HG03558 (cell line): ENCODE results near the gene WWOX.

Experiments
- ATAC-seq: cut with Tn5 transposase; IDR thresholded peaks from one replicate; pipeline ENCODE4 v1.9.1; 2021; ENCODE audit warnings: moderate number of reproducible peaks; ENCODE audit not compliant: unreplicated experiment; ENCODE audit errors: extremely low read depth

Gene WWOX

GRCh38 chr16:78925083-78925767, 825.8 kb downstream of the WWOX start:
- ATAC-seq: no peak

- no peak for ATAC-seq
Measured at GRCh38 chr16:78926723-78927210, 827.3 kb downstream of the WWOX start.

GRCh38 chr16:78927766-78928165, 828.3 kb downstream of the WWOX start:
- ATAC-seq: no peak

- no peak for ATAC-seq
Measured at GRCh38 chr16:78929841-78930240, 830.4 kb downstream of the WWOX start.

GRCh38 chr16:78930561-78930960, 831.1 kb downstream of the WWOX start:
- ATAC-seq: no peak

- no peak for ATAC-seq
Measured at GRCh38 chr16:78931267-78931666, 831.8 kb downstream of the WWOX start.

GRCh38 chr16:78931678-78932077, 832.2 kb downstream of the WWOX start:
- ATAC-seq: no peak

- ATAC-seq: no peak
Measured at GRCh38 chr16:78932355-78932943, 833.0 kb downstream of the WWOX start.

GRCh38 chr16:78936060-78936459, 836.6 kb downstream of the WWOX start:
- ATAC-seq: no peak

GRCh38 chr16:78939597-78939996, 840.1 kb downstream of the WWOX start:
- no peak for ATAC-seq

GRCh38 chr16:78942625-78943245, 843.3 kb downstream of the WWOX start:
- ATAC-seq: no peak

- no peak for ATAC-seq
Measured at GRCh38 chr16:78945336-78945735, 845.9 kb downstream of the WWOX start.

GRCh38 chr16:78946556-78946955, 847.1 kb downstream of the WWOX start:
- no peak for ATAC-seq

GRCh38 chr16:78950768-78951167, 851.3 kb downstream of the WWOX start:
- ATAC-seq: no peak

GRCh38 chr16:78952630-78953029, 853.2 kb downstream of the WWOX start:
- no peak for ATAC-seq

GRCh38 chr16:78953526-78953925, 854.1 kb downstream of the WWOX start:
- no peak for ATAC-seq

GRCh38 chr16:78955206-78955605, 855.8 kb downstream of the WWOX start:
- no peak for ATAC-seq

- ATAC-seq: no peak
Measured at GRCh38 chr16:78956859-78957258, 857.4 kb downstream of the WWOX start.

GRCh38 chr16:78957317-78958100, 858.1 kb downstream of the WWOX start:
- ATAC-seq: no peak

- ATAC-seq: no peak
Measured at GRCh38 chr16:78961464-78961863, 862.0 kb downstream of the WWOX start.

- peak; percentile 74 for ATAC-seq
Measured at GRCh38 chr16:78962457-78962929, 863.0 kb downstream of the WWOX start.
